IMR-90 (cell line): ENCODE results near the gene HERPUD1. TPM values are rescaled to one million over a fixed set of nuclear protein-coding genes. Genes with fewer than 3 reads are reported as not detected.

Experiments
- ATAC-seq: fragments of 200-7000 bp; cut with Tn5 transposase; 2 replicates; pipeline ENCODE4 v1.9.1; 2020; ENCODE audit warnings: low read depth, mild to moderate bottlenecking, moderate library complexity
- BruUV-seq: library from RNA; stranded (reverse); fragments of 400-500 nt; replicated peaks from 2 replicates; lab custom pipeline; 2021; lab: Mats Ljungman, UMichigan
- CTCF ChIA-PET: fragments of 300-600 bp; formaldehyde crosslinking; extraction: SDS; loops from one replicate; lab custom pipeline; 2021; ENCODE audit warnings: antibody characterized with exemption; lab: Yijun Ruan, JAX
- POLR2A ChIA-PET: fragments of 300-600 bp; sonication (Branson Sonifier 250); formaldehyde crosslinking; loops from one replicate; lab custom pipeline; 2022; ENCODE audit warnings: antibody characterized with exemption; ENCODE audit not compliant: unreplicated experiment; lab: Charles Lee
- DNase-seq: peaks from one replicate; pipeline ENCODE4 v3.0.0; 2013
- H2AFZ ChIP-seq: replicated peaks from 2 replicates; pipeline ENCODE3; 2013; ENCODE audit warnings: low read length, mild to moderate bottlenecking; ENCODE audit not compliant: poor library complexity
- H2AK5ac ChIP-seq: 2 replicates; pipeline ENCODE4 v1.6.1; 2013; ENCODE audit warnings: low read depth, low read length, inconsistent platforms
- H2AK9ac ChIP-seq: replicated peaks from 2 replicates; pipeline ENCODE3; 2013; ENCODE audit warnings: mild to moderate bottlenecking, low read depth, low read length, moderate library complexity; ENCODE audit not compliant: poor library complexity
- H2BK120ac ChIP-seq: 2 replicates; pipeline ENCODE4 v1.6.1; 2013; ENCODE audit warnings: low read depth, low read length, inconsistent platforms
- H2BK15ac ChIP-seq: 3 replicates; pipeline ENCODE4 v1.6.1; 2013; ENCODE audit warnings: low read depth, low read length, inconsistent platforms
- H2BK20ac ChIP-seq: 2 replicates; pipeline ENCODE4 v1.6.1; 2013; ENCODE audit warnings: low read depth, mild to moderate bottlenecking, inconsistent platforms, low read length, moderate library complexity
- H2BK5ac ChIP-seq: 2 replicates; pipeline ENCODE4 v1.6.1; 2013; ENCODE audit warnings: mild to moderate bottlenecking, low read depth, low read length, inconsistent platforms; ENCODE audit not compliant: poor library complexity, severe bottlenecking
- H3K14ac ChIP-seq: replicated peaks from 2 replicates; pipeline ENCODE4 v1.6.1; 2013; ENCODE audit warnings: low read depth, low read length, inconsistent platforms
- H3K18ac ChIP-seq: 2 replicates; pipeline ENCODE4 v1.6.1; 2013; ENCODE audit warnings: low read depth, low read length, control low read depth
- H3K23ac ChIP-seq: 2 replicates; pipeline ENCODE4 v1.6.1; 2013; ENCODE audit warnings: low read depth, low read length, inconsistent platforms
- H3K27ac ChIP-seq: 2 replicates; pipeline ENCODE4 v1.5.1; 2013; ENCODE audit warnings: mild to moderate bottlenecking, control low read depth, low read length; ENCODE audit not compliant: insufficient read depth
- H3K27me3 ChIP-seq: 2 replicates; pipeline ENCODE4 v1.6.1; 2013; ENCODE audit warnings: low read length; ENCODE audit not compliant: control insufficient read depth, insufficient read depth
- H3K36me3 ChIP-seq: 2 replicates; pipeline ENCODE4 v1.6.1; 2013; ENCODE audit warnings: low read length, mixed read lengths; ENCODE audit not compliant: control insufficient read depth, insufficient read depth
- H3K4ac ChIP-seq: 2 replicates; pipeline ENCODE4 v1.6.1; 2013; ENCODE audit warnings: low read depth, low read length, inconsistent platforms
- H3K4me1 ChIP-seq: 2 replicates; pipeline ENCODE4 v1.6.1; 2013; ENCODE audit warnings: low read length, mixed read lengths; ENCODE audit not compliant: control insufficient read depth, insufficient read depth
- H3K4me2 ChIP-seq: 2 replicates; pipeline ENCODE4 v1.6.1; 2013; ENCODE audit warnings: low read depth, mild to moderate bottlenecking, control low read depth, low read length, moderate library complexity
- H3K4me3 ChIP-seq: 2 replicates; pipeline ENCODE4 v1.5.1; 2013; ENCODE audit warnings: low read depth, mild to moderate bottlenecking, control low read depth, low read length, moderate library complexity; ENCODE audit not compliant: insufficient read depth
- H3K56ac ChIP-seq: 2 replicates; pipeline ENCODE4 v1.6.1; 2013; ENCODE audit warnings: low read length, inconsistent platforms; ENCODE audit not compliant: insufficient read depth; ENCODE audit errors: extremely low read depth
- H3K79me1 ChIP-seq, 2 experiments: 2 replicates each; pipeline ENCODE4 v1.6.1; 2013; ENCODE audit warnings: low read length in 2 of 2, inconsistent platforms in 1 of 2, low read depth in 1 of 2
- H3K9ac ChIP-seq: 2 replicates; pipeline ENCODE4 v1.6.1; 2013; ENCODE audit warnings: low read depth, low read length, control low read depth
- H3K9me1 ChIP-seq: 2 replicates; pipeline ENCODE4 v1.6.1; 2013; ENCODE audit warnings: low read length, inconsistent platforms; ENCODE audit not compliant: insufficient read depth
- H3K9me3 ChIP-seq: 2 replicates; pipeline ENCODE4 v1.6.1; 2013; ENCODE audit warnings: low read length; ENCODE audit not compliant: control insufficient read depth, insufficient read depth
- H4K20me1 ChIP-seq: 2 replicates; pipeline ENCODE4 v1.6.1; 2013; ENCODE audit warnings: low read length, inconsistent platforms; ENCODE audit not compliant: insufficient read depth
- H4K5ac ChIP-seq: 2 replicates; pipeline ENCODE4 v1.6.1; 2013; ENCODE audit warnings: mild to moderate bottlenecking, low read depth, low read length, control low read depth
- H4K8ac ChIP-seq, 2 experiments: 2 replicates each; pipeline ENCODE4 v1.6.1; 2013; ENCODE audit warnings: low read depth in 2 of 2, low read length in 2 of 2, control low read depth in 1 of 2, inconsistent platforms in 1 of 2
- H4K91ac ChIP-seq: 2 replicates; pipeline ENCODE4 v1.6.1; 2013; ENCODE audit warnings: low read depth, low read length, inconsistent platforms; ENCODE audit not compliant: insufficient read depth
- CEBPB ChIP-seq: IDR thresholded peaks from 2 replicates; pipeline ENCODE4 v1.6.1; 2012; ENCODE audit warnings: low read depth, low read length, improper control_type of control experiment
- CTCF ChIP-seq: conservative IDR thresholded peaks from 2 replicates; pipeline ENCODE4 v1.5.1; 2012; ENCODE audit warnings: mild to moderate bottlenecking, low read depth, low read length, improper control_type of control experiment
- FOS ChIP-seq: fragments of 150-350 bp; IDR thresholded peaks from 2 replicates; pipeline ENCODE4 v1.6.1; 2016; ENCODE audit warnings: low read depth, low read length
- RCOR1 ChIP-seq: IDR thresholded peaks from 2 replicates; pipeline ENCODE4 v1.6.1; 2012; ENCODE audit warnings: mild to moderate bottlenecking, low read length, improper control_type of control experiment; ENCODE audit not compliant: insufficient replicate concordance
- WGBS, 2 experiments: methylation state at CpG; one replicate each; pipeline versions ENCODE4 v1.1.5 to v1.1.7; 2013; ENCODE audit warnings: missing lambda C conversion rate in 2 of 2; ENCODE audit not compliant: insufficient read length in 1 of 2; ENCODE audit errors: extremely low coverage in 2 of 2; 5-methylcytosine and 5-hydroxymethylcytosine counted together
- dilution Hi-C: fragments of 300-500 bp; cut with HindIII; formaldehyde crosslinking; loops from one replicate; pipeline ENCODE4 v1.14.3; 2018; ENCODE audit warnings: low sequenced_read_pairs; ENCODE audit not compliant: unreplicated experiment
- in situ Hi-C: fragments of 300-500 bp; cut with MboI; formaldehyde crosslinking; loops from 3 replicates; pipeline ENCODE4 v1.14.3; 2019; ENCODE audit warnings: low sequenced_read_pairs, inconsistent platforms, mixed read lengths
- intact Hi-C: fragments of 100-400 bp; cut with micrococcal nuclease; formaldehyde crosslinking; loops from 2 replicates; pipeline ENCODE4 v1.10.0; 2022
- polyA plus RNA-seq, 3 experiments: library from polyadenylated mRNA; depleted of rRNA; stranded (reverse); fragments of >200 nt; gene quantifications; 2 replicates each; pipeline ENCODE4 v1.2.3, GENCODE V29; 2012; ENCODE audit warnings: low replicate concordance in 1 of 3
- total RNA-seq: library from RNA; depleted of rRNA; stranded (reverse); fragments of >200 nt; gene quantifications from 2 replicates; pipeline ENCODE4 v1.2.3, GENCODE V29; 2012

The HERPUD1 gene
- total and polyA plus RNA-seq, 2 of the 4 experiments (the other 2 are of a cell fraction), result 130 to 148 TPM

DNA sequence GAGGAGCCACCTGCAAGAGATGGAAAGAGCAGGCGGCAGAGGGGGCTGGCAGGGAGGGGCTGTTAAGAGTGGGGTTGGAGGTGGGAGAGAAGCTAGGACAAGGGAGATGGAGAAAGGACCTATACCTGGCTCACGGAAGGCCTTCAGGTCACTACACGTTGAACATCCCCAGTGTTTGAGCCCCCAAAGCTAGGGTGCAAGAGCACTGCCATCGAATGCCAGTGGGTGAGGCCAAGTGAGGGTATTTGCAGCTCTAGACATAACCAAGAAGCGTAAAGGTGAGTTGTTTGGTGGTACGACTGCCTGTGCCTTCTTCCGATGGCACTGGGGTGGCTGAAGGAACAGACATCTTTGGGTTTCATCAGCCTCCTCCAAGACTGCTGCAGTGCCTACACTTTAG lies 17.0 kb upstream of the HERPUD1 start:
- Histone ChIP-seq H2BK15ac (no peak overlapping the region), H3K4me2 (no peak overlapping the region), H3K79me1 (0 out of 4 replicates have a peak, but pooled peaks cover 0 to 3% of the 10 kb centered on the region in 2 experiments), H4K5ac (no peak overlapping the region), H2BK20ac (no peak overlapping the region), H2BK5ac (no peak overlapping the region), H3K9ac (no peak overlapping the region), H3K23ac (no peak overlapping the region), H3K56ac (no peak overlapping the region), H3K4ac (no peak overlapping the region), H3K18ac (peak overlapping the region; percentile 43; the same call in 1 of the 2 replicates), H2BK120ac (no peak overlapping the region), H3K36me3 (no peaks in the 10 kb centered on the region), H2AK9ac (no peak overlapping the region), H3K27me3 (peaks cover 13% of the 10 kb centered on the region), H3K14ac (no peak overlapping the region), H2AK5ac (no peak overlapping the region), H4K20me1 (no peaks in the 10 kb centered on the region), H4K91ac (no peak overlapping the region), H2AFZ (no peak overlapping the region), H3K9me3 (no peaks in the 10 kb centered on the region), H3K27ac (no peak overlapping the region), H3K4me1 (peaks cover 25% of the 10 kb centered on the region), H3K4me3 (no peak overlapping the region), H4K8ac (no peak overlapping the region), H3K9me1 (peaks cover 23% of the 10 kb centered on the region)
- no CpG with 5 or more reads among the region's 7 CpGs for WGBS, 2 experiments
- BruUV-seq, result no TSS peak
- CTCF ChIA-PET, result no interaction called here
- TF ChIP-seq CTCF, result no peak
- TF ChIP-seq RCOR1, result no peak
- TF ChIP-seq FOS, result no peak
- no peak for TF ChIP-seq CEBPB
- in situ Hi-C loops, result no loop called here
- intact Hi-C loops, result no loop called here
- no peak for ATAC-seq
- dilution Hi-C loops, result no loop called here
- POLR2A ChIA-PET, result interaction anchor here (1.3 kb wide), 1 partner anchor 17 kb away, joined by 5 read pairs; the partner anchor contains the start of gene HERPUD1
- no peak for DNase-seq
